Stimulated activated CD8-positive, alpha-beta memory T cell treated with anti-CD3 and anti-CD28 coated beads, Interleukin-4, amount 100 ng/mL, for 24 hours (primary cell): ENCODE results near the gene BEND2.
"Not testable (repeated sequence)": the region's sequence is repeated elsewhere in the genome, so short reads cannot be mapped to it uniquely, and the experiment has no call there.

Source experiments
- DNase-seq: peaks from one replicate; pipeline ENCODE4 v3.0.0-alpha.2; 2020; ENCODE audit warnings: low read depth

Gene BEND2

DNA sequence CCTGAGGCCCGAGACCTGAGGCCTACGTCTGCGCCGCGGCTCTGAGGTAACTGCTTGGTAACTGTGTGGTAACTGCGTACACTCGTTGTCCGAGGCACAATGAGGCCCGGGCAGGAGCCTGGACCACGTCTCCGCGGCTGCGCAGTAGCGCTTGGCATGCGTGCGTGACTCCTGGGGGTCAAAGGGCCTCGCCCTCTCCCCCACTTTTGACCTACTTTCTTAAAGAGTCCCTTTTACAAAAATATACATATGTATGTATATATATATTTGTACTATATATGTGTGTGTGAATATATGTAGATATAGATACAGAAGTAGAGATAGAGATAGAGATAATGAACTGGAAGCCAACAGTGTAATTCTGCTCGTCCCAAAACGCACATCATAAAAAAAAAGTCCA, at the start of gene BEND2:
Gene BEND2, minus strand, starts transcription at position 101 of the 400 bp plus-strand sequence. CDS start 136 bp downstream, outside the sequence.
- DNase-seq: no peak

- no peak for DNase-seq
These were observed 34.4 kb upstream of the BEND2 start for GRCh38 chrX:18255059-18255458.

DNA sequence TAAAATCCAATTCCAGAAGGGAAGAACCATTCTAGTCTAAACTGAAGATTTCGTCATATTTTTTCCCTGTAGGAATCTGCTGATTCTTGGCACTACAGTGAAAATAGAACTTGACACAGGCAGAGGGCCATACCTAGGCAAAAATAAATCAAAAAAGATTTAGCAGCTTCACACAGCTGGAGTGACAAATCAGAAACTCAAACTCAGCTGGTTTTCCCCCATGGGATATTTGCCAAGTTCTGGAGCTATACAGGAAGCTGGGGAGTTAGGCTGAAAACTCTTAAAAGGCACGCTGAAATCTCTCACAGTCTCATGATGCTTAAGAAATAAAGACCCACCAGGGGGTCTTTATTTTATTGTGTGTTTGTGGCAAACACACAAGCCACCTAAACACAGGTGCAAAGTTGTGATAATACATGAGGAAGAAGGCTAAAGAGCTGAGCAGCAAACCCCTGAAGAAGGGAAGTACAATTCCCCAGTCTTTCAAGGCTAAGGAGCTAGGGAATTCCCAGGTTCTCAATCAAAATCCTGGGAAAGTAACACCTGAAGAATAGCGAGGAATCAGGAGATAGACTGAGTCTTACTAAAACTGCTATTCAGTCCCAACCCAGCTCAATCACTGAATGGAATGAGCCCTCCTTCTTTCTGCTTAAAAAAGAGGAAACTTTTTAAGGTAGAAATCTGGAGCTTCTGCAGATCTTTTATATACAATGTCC, 32.1 kb upstream of the BEND2 start:
- DNase-seq: no peak

- not testable (repeated sequence) for DNase-seq
These were observed 9.0 kb upstream of the BEND2 start for GRCh38 chrX:18229646-18230045.

- no peak for DNase-seq
These were observed 7.4 kb upstream of the BEND2 start for GRCh38 chrX:18228069-18228468.

GRCh38 chrX:18227458-18227857, 6.8 kb upstream of the BEND2 start:
- no peak for DNase-seq

DNA sequence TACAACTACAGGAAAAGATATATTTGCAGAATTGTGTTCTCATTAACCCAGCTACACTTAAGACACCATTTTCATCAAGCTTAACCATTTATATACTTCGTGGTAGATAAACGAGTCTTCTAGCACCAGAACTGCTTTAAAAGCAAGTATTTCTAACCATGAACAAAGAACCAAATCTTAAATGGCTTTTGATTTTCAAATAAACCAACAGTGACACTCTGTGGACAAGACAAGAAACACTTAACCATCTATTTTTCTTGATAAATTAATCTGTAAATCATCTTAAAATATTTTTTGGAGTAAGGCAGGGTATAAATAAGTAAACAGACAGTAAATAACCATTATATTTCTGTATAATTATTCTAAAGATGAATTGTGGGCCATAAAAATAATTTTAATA, 10.2 kb downstream of the BEND2 start:
- DNase-seq: no peak

DNA sequence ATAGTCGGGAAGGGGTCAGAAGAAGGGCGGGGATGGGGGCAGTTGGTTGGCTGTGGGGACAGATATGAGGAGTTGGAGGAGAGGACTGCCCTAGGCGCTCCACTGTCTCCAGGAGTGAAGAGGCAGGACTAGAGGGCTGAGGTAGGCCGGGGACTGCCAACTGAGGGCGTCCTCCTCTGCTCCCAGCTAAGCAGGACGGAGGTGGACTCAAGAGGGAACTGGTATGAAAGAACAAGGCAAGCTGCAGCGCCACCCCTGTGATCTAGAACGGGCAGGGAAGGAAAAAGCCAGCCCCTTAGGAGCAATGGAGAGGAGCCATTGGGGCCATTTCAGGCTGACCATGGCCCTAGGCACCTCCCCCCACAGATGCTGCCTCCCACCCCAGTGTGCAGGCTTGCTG, 14.0 kb downstream of the BEND2 start:
- no peak for DNase-seq

GRCh38 chrX:18203631-18204030, 17.1 kb downstream of the BEND2 start:
- DNase-seq: no peak

DNA sequence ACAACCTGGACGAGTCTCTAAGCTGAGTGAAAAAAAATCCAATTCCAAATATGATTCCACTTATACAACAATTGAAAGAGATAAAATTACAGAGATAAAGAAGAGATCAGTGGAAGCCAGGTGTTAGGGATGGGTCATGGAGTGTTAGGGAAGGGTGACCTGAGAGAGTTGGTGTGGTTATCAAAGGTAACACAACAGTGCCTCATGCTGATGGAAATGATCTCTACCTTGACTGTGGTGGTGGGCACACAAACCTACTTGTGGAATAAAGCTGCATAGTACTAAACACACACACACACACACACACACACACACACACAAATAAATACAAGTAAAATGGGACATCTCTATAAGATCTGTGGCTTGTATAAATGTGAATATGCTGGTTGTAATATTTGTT, 26.0 kb downstream of the BEND2 start:
- no peak for DNase-seq

DNA sequence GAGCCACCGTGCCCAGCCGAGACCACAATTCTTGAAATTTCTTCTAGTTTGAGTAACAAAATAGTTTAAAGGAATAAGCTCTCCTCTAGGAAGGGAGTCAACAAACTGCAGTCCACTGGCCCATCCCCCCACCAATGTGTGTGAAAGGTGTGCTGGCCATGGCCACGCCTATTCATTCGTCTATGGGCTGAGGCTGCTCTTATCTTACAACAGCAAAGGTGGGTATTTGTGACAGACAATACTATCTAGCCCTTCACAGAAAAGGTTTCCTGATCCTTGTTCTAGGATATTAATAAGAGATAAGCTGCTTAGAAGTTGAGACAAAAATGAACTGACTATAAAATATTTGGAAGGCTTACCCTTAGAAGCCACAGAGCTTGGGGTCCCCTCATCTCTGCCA, 41.2 kb downstream of the BEND2 start:
- DNase-seq: no peak

DNA sequence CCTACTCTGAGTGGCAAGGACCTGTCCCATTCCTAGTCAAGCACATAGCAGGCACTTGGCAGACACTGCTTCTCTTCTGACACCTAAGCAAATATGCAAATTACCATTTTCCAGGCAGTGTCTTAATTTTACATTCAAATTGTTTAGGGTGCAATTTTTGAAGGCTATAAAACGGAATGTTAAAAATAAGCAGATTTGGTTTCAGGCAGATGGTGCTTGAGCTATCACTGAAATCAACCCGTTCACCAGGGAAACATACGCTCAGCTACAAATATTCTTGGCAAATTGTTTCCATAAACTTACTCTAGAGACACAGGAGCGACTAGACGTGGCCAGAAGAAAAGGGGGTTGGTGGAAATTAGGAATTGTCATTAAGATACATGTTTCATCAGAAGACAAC, 45.7 kb downstream of the BEND2 start:
- no peak for DNase-seq

GRCh38 chrX:18174209-18174608, 46.5 kb downstream of the BEND2 start:
- no peak for DNase-seq

GRCh38 chrX:18173494-18174180, 47.0 kb downstream of the BEND2 start:
- no peak for DNase-seq

DNA sequence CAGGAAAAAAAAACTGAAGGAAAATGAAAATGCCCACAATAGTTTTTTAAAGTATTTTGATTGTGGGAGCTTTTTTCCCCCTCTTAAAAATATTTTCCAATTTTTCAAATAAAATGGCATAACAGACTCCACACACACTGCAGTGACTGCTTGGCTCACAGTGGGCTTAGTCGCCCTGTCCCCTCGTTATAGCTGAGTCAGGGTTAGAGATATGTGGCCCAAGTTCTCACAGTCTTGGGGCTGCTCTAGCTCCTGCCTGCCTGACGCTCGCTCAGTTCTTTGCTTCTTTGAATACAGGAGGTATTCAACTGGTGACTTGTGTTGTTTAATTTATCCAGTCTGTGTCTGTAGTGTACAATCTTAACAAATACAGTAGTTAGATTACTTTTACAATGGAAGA, 47.7 kb downstream of the BEND2 start:
- no peak for DNase-seq

- no peak for DNase-seq
These were observed 49.8 kb downstream of the BEND2 start for GRCh38 chrX:18170910-18171309.

DNA sequence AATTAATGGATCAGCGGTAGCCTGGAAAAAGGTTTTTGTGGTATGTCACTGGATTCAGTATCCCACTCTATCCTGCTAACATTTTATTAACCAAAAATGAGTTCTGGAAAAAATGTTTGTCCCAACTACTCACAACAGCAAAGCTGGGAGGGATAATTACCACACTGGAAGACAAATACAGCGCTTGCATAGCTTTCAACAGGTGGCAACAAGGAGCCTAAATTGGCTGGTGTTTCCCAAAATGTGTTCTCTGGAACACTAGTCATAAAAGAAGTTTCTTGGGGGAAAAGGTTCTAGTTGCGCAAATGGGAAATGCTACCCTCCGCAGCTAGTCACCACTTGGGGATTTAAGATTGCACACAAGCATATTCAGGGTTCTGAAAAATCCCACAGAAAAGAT, 54.6 kb downstream of the BEND2 start:
- no peak for DNase-seq

DNA sequence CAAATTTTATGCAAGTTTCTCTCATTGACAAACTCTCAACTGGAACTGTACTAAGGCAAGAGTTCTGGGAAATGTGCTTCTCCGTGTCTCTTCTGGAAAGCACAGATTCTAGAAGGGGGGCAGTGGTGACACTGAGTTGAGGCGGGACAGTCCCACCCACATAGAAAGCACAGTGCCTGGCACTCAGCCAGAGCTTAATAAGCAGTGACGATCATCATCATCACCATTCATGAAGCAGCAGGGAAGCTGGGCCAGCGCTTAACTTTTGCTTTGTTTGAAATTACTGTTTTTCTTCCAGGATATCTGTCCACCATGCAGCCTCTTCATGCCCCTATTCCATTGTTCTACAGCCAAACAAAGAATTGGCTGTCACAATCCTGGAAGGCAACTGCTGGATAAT, 60.3 kb downstream of the BEND2 start:
- no peak for DNase-seq

GRCh38 chrX:18158963-18159362, 61.7 kb downstream of the BEND2 start:
- DNase-seq: no peak

GRCh38 chrX:18151649-18152048, 69.0 kb downstream of the BEND2 start:
- no peak for DNase-seq

DNA sequence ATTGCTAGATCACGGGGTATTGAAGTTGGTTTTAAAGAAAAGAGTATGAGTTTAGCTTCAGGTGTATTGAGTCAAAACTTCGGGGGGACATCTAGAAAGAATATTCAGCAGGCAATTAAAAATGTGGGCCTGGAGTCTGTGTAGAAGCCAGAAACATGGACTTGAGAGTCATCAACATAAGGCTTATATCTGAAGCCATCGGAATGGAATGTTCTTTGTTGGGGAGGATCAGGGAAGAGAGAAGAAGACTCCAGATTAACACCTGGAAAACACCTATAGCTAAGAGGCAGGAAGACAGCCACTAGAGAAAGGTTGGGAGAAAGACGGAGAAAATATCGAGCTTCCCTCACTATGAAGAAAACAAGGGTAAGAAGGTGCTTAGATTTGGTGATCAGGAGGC, 69.5 kb downstream of the BEND2 start:
- DNase-seq: no peak

DNA sequence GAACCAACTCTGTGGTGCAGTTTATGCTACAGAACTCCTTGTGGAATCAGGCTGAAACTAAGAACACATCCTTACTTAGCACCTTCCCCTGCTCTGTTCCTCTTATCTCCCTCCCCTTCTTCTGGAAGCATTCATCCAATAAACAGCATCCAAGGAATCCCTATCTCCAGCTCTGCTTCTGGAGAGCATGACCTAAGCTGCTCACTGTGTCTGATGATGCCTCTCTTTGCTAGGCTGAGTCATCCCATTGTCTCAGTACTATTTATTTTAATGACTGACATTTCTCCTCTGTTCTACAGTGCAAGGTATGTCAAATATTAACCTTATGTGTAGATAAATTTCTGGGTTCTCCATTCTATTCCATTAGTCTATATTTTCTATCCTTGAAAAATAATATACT, 71.2 kb downstream of the BEND2 start:
- no peak for DNase-seq

DNA sequence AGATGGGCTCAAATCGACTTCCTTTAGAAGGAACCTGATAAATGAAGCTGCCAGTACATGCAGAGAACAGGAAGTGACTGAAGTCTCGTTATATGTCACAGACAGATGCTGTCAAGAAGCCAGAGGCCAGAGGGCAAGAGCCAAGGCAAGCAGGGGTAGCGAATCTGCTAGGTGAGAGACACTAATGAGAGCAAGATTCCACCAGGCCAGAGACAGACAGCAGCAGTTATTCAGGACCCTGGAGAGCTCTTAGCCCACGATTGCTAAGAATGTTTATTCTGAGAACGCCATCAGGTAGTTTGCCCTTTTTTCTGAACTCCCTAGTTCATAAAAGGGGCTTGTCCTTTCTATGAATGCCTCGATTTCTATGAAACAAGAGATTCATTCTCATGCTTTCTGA, 73.7 kb downstream of the BEND2 start:
- DNase-seq: no peak

DNA sequence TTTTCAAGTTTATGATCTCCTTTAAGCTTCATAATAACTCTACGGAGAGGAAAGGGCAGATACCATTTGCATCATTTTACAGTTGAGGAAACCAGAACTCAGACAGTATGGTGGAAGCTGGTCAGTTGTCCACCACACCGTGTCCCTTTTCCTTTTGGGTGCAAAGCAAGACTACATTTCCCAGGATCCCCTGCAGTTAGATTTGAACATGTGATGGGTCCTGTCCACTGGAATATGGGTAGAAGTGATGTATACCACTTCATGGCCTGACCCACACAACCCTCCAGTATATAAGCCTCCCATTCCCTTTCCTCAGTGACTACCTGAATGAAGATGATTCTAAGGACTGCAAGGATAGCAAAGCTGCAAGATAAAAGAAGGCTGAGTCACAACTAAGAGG, 74.7 kb downstream of the BEND2 start:
- DNase-seq: no peak
